H1 (cell line): ENCODE data around the gene CDHR2. TPM values are rescaled to one million over a fixed set of nuclear protein-coding genes. Genes with fewer than 3 reads are reported as not detected.

ENCODE experiments used
- CTCF ChIA-PET: fragments of 300-600 bp; sonication (Branson Sonifier 250); formaldehyde crosslinking; loops from one replicate; lab custom pipeline; 2021; ENCODE audit not compliant: partially characterized antibody; lab: Charles Lee
- POLR2A ChIA-PET: fragments of 300-600 bp; sonication (Branson Sonifier 250); formaldehyde crosslinking; loops from one replicate; lab custom pipeline; 2021; ENCODE audit warnings: inconsistent platforms; ENCODE audit not compliant: partially characterized antibody; lab: Charles Lee
- DNase-seq, 2 experiments: peaks; one replicate each; pipeline versions ENCODE4 v3.0.0 to v3.0.0-alpha.2; 2010 to 2022; ENCODE audit warnings: low spot score in 2 of 2, low read depth in 1 of 2, mixed read lengths in 1 of 2
- FAIRE-seq: peaks from 2 replicates; lab custom pipeline; 2011; peaks lifted over from hg19 to GRCh38; lab: Jason Lieb, UNC
- H2AFZ ChIP-seq: 2 replicates; pipeline ENCODE4 v1.8.1; 2012; ENCODE audit warnings: low read length, inconsistent platforms
- H2AK5ac ChIP-seq: 2 replicates; pipeline ENCODE4 v1.6.1; 2013; ENCODE audit warnings: low read depth, low read length
- H2BK120ac ChIP-seq: replicated peaks from 2 replicates; pipeline ENCODE3; 2013; ENCODE audit warnings: low read depth, low read length, inconsistent platforms
- H2BK12ac ChIP-seq: 2 replicates; pipeline ENCODE4 v1.6.1; 2013; ENCODE audit warnings: low read depth, low read length
- H2BK15ac ChIP-seq: 2 replicates; pipeline ENCODE4 v1.6.1; 2013; ENCODE audit warnings: low read length
- H2BK20ac ChIP-seq: 2 replicates; pipeline ENCODE4 v1.6.1; 2013; ENCODE audit warnings: low read length
- H2BK5ac ChIP-seq: 2 replicates; pipeline ENCODE4 v1.6.1; 2013; ENCODE audit warnings: low read depth, low read length
- H3K14ac ChIP-seq: 2 replicates; pipeline ENCODE4 v1.6.1; 2013; ENCODE audit warnings: inconsistent platforms; ENCODE audit not compliant: insufficient read length
- H3K18ac ChIP-seq: 2 replicates; pipeline ENCODE4 v1.6.1; 2013; ENCODE audit warnings: low read length; ENCODE audit errors: extremely low read depth
- H3K23ac ChIP-seq: 2 replicates; pipeline ENCODE4 v1.6.1; 2013; ENCODE audit warnings: inconsistent platforms; ENCODE audit not compliant: insufficient read length
- H3K23me2 ChIP-seq: 2 replicates; pipeline ENCODE4 v1.6.1; 2013; ENCODE audit warnings: low read depth, low read length
- H3K27ac ChIP-seq: 2 replicates; pipeline ENCODE4 v1.6.1; 2011; ENCODE audit warnings: low read depth, low read length, inconsistent platforms
- H3K27me3 ChIP-seq, 4 experiments: replicated peaks in 1 of 4; 1 replicate in 1 of 4; 2 replicates in 3 of 4; pipeline versions ENCODE4 v1.6.1 to v1.8.1; 2011 to 2013; ENCODE audit warnings: low read length in 3 of 4, mild to moderate bottlenecking in 3 of 4, inconsistent platforms in 2 of 4, mixed read lengths in 2 of 4, moderate library complexity in 1 of 4; ENCODE audit not compliant: control insufficient read depth in 3 of 4, insufficient read depth in 3 of 4; ENCODE audit errors: extremely low read depth in 1 of 4
- H3K36me3 ChIP-seq, 4 experiments: 2 replicates each; pipeline versions ENCODE4 v1.6.1 to v1.8.1; 2011 to 2013; ENCODE audit warnings: mild to moderate bottlenecking in 4 of 4, low read length in 3 of 4, moderate library complexity in 2 of 4, control low read depth in 1 of 4, inconsistent platforms in 1 of 4; ENCODE audit not compliant: insufficient read depth in 4 of 4, control insufficient read depth in 2 of 4
- H3K4ac ChIP-seq: replicated peaks from 2 replicates; pipeline ENCODE3; 2013; ENCODE audit warnings: low read length, low read depth, mixed read lengths, inconsistent platforms; ENCODE audit not compliant: insufficient read length
- H3K4me1 ChIP-seq, 4 experiments: replicated peaks in 1 of 4; 1 replicate in 1 of 4; 2 replicates in 3 of 4; pipeline versions ENCODE4 v1.6.1 to v1.8.1; 2011 to 2013; ENCODE audit warnings: low read length in 3 of 4, inconsistent platforms in 2 of 4, mixed read lengths in 1 of 4; ENCODE audit not compliant: insufficient read depth in 4 of 4, control insufficient read depth in 3 of 4
- H3K4me2 ChIP-seq, 2 experiments: 2 replicates each; pipeline versions ENCODE4 v1.6.1 to v1.8.1; 2011 to 2013; ENCODE audit warnings: low read depth in 2 of 2, low read length in 2 of 2, control low read depth in 1 of 2, inconsistent platforms in 1 of 2, mild to moderate bottlenecking in 1 of 2; ENCODE audit not compliant: insufficient read depth in 1 of 2
- H3K4me3 ChIP-seq, 4 experiments: fragments of 200-600, 300-600 bp in 1 of 4; sonication (generic), shearing (Covaris generic), sonication (Bioruptor Twin) in 1 of 4; 2 replicates each; pipeline versions ENCODE4 v1.5.1 to v1.8.1; 2011 to 2016; ENCODE audit warnings: low read length in 4 of 4, low read depth in 3 of 4, control low read depth in 2 of 4, inconsistent platforms in 2 of 4, mild to moderate bottlenecking in 2 of 4, mixed read lengths in 1 of 4, moderate library complexity in 1 of 4; ENCODE audit not compliant: insufficient read depth in 2 of 4; ENCODE audit errors: extremely low read depth in 1 of 4
- H3K56ac ChIP-seq: replicated peaks from 2 replicates; pipeline ENCODE3; 2013; ENCODE audit warnings: low read depth, mild to moderate bottlenecking, mixed read lengths, low read length, inconsistent platforms; ENCODE audit not compliant: insufficient read length
- H3K79me1 ChIP-seq: 2 replicates; pipeline ENCODE4 v1.6.1; 2013; ENCODE audit warnings: low read depth, low read length, control low read depth
- H3K79me2 ChIP-seq, 2 experiments: 2 replicates each; pipeline versions ENCODE4 v1.6.1 to v1.8.1; 2012 to 2013; ENCODE audit warnings: low read length in 2 of 2, mild to moderate bottlenecking in 2 of 2, inconsistent platforms in 1 of 2; ENCODE audit not compliant: insufficient read depth in 2 of 2, control insufficient read depth in 1 of 2
- H3K9ac ChIP-seq, 4 experiments: replicated peaks in 1 of 4; 1 replicate in 1 of 4; 2 replicates in 3 of 4; pipeline versions ENCODE4 v1.6.1 to v1.8.1; 2011 to 2013; ENCODE audit warnings: low read depth in 3 of 4, low read length in 3 of 4, control low read depth in 2 of 4, mild to moderate bottlenecking in 2 of 4, moderate library complexity in 2 of 4, inconsistent platforms in 1 of 4; ENCODE audit errors: extremely low read depth in 1 of 4
- H3K9me3 ChIP-seq, 2 experiments: 2 replicates each; pipeline versions ENCODE4 v1.6.1 to v1.8.1; 2012 to 2013; ENCODE audit warnings: mild to moderate bottlenecking in 2 of 2, moderate library complexity in 2 of 2, control low read depth in 1 of 2, inconsistent platforms in 1 of 2, low read depth in 1 of 2, low read length in 1 of 2, mixed read lengths in 1 of 2; ENCODE audit not compliant: insufficient read depth in 2 of 2
- H4K20me1 ChIP-seq, 2 experiments: replicated peaks in 1 of 2; 2 replicates each; pipeline versions ENCODE3 to v1.8.1; 2011 to 2013; ENCODE audit warnings: inconsistent platforms in 2 of 2, low read length in 2 of 2, mild to moderate bottlenecking in 1 of 2; ENCODE audit not compliant: insufficient read depth in 2 of 2, control insufficient read depth in 1 of 2
- H4K5ac ChIP-seq: 2 replicates; pipeline ENCODE4 v1.6.1; 2013; ENCODE audit warnings: low read length, low read depth, mixed read lengths, inconsistent platforms; ENCODE audit not compliant: insufficient read length
- H4K8ac ChIP-seq: 2 replicates; pipeline ENCODE4 v1.8.0; 2013; ENCODE audit warnings: mild to moderate bottlenecking, moderate library complexity, low read length, inconsistent platforms; ENCODE audit not compliant: insufficient read depth; ENCODE audit errors: extremely low read depth
- H4K91ac ChIP-seq: replicated peaks from 2 replicates; pipeline ENCODE3; 2013; ENCODE audit warnings: low read length, mixed read lengths, inconsistent platforms; ENCODE audit not compliant: insufficient read length
- EP300 ChIP-seq, 2 experiments: IDR thresholded peaks; 1 replicate in 1 of 2; 2 replicates in 1 of 2; pipeline ENCODE4 v1.6.1; 2011 to 2012; ENCODE audit warnings: low read depth in 2 of 2, low read length in 2 of 2, mild to moderate bottlenecking in 2 of 2, borderline replicate concordance in 1 of 2, inconsistent platforms in 1 of 2, moderate library complexity in 1 of 2
- RAD21 ChIP-seq, 2 experiments: IDR thresholded peaks in 1 of 2; conservative IDR thresholded peaks in 1 of 2; 2 replicates each; pipeline ENCODE4 v1.6.1; 2011; ENCODE audit warnings: low read depth in 2 of 2, low read length in 2 of 2, improper control_type of control experiment in 1 of 2, inconsistent platforms in 1 of 2, mild to moderate bottlenecking in 1 of 2, moderate library complexity in 1 of 2
- RXRA ChIP-seq: IDR thresholded peaks from 2 replicates; pipeline ENCODE4 v1.6.1; 2011; ENCODE audit warnings: low read depth, mild to moderate bottlenecking, low read length, moderate library complexity; ENCODE audit not compliant: insufficient read depth
- WGBS, 2 experiments: shearing (Covaris generic) in 1 of 2; methylation state at CpG; one replicate each; pipeline versions ENCODE4 v1.1.6 to v1.1.7; 2013 to 2015; ENCODE audit warnings: low lambda C conversion rate in 2 of 2, mixed read lengths in 2 of 2, inconsistent platforms in 1 of 2, low coverage in 1 of 2, missing lambda C conversion rate in 1 of 2; ENCODE audit not compliant: insufficient replicate concordance in 2 of 2, insufficient coverage in 1 of 2, insufficient read length in 1 of 2; ENCODE audit errors: extremely low coverage in 1 of 2, missing lambda C conversion rate in 1 of 2; 5-methylcytosine and 5-hydroxymethylcytosine counted together
- polyA plus RNA-seq, 7 experiments: library from polyadenylated mRNA; depleted of rRNA in 3 of 7; stranded (reverse) in 5 of 7; unstranded in 2 of 7; fragments of >200 nt in 5 of 7; fragments of 200-250 nt in 2 of 7; gene quantifications; 1 replicate in 5 of 7; 2 replicates in 1 of 7; 4 replicates in 1 of 7; pipeline versions ENCODE4 v1.2.1 to v1.2.3, GENCODE V29; 2011 to 2013; ENCODE audit warnings: missing spikeins in 2 of 7, mixed read lengths in 2 of 7
- total RNA-seq: library from RNA; stranded (reverse); fragmentation: NEBNext Ultra II Directional; extraction: Animal tissue kit (Norgen Biotek cat#: 25700); gene quantifications from 2 replicates; pipeline ENCODE4 v1.2.1, GENCODE V29; 2021
- TF ChIP-seq, protein P1 (sequence below), 3 experiments: IDR thresholded peaks; 1 replicate in 2 of 3; 2 replicates in 1 of 3; pipeline versions ENCODE4 v1.5.1 to v1.6.1; 2011; ENCODE audit warnings: low read length in 3 of 3, mild to moderate bottlenecking in 3 of 3, inconsistent platforms in 2 of 3, low read depth in 1 of 3, moderate library complexity in 1 of 3; ENCODE audit not compliant: insufficient read depth in 1 of 3; ENCODE audit errors: control extremely low read depth in 1 of 3

The CDHR2 gene
- total and polyA plus RNA-seq, 2 of the 8 experiments (the other 6 are each of a cell fraction or from before 2014, with no cell fraction given) = 0.02 to 0.43 TPM

DNA sequence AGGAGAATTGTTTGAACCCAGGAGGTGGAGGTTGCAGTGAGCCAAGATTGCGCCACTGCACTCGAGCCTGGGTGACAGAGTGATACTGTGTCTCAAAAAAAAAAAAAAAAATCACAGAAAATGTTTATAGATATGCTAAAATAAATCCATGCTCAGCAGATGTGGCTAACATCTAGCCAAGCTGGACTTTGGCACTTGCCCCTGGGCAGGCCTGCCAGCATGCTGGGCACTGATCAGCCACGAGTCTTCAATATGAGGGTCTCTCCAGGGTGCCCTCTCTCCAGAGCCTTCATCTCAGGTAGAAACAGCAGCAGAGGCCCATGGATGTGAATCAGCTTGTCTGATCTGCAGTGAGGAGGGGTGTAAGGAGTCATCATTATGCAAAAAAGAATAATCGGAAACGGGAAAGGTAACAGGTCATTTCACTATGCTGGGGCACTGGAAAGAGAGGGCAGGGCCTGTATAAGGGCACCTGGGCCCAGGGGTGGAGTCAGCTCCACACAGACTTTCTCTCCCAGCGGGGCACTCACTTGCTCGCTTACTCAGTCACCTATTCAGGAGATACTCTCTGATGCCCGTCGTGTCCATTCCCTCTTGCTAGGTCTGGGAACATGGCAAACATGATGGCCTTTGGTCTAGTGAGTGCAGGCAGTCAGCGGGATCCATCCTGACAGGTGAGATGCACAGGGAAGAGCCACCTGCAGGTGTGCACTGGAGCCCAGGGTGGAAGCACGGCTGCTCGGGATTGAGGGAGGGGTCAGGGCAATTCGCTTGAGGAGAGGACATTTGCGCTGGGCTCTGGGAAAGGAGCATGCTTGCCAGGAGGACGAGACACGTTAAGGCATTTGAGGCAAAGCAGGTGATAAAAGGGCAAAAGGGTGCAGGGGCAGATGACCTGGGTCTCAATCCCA lies 29.1 kb upstream of the CDHR2 start:
- no peaks in the 10 kb centered on the region for H3K23me2 ChIP-seq
- H3K4me2 ChIP-seq = no peak overlapping the region
- no peak for FAIRE-seq
- CTCF ChIA-PET = interaction anchor here (1.1 to 1.5 kb wide), 2 partner anchors 8 to 12 kb away, joined by 3 to 5 read pairs; no protein-coding TSS in a partner anchor
- no peak overlapping the region for H2BK120ac ChIP-seq
- DNase-seq = peak in 1 of 2 experiments; percentile 49
- TF ChIP-seq RAD21 (IDR thresholded peaks at IDR 0.05 in 1 of 2, conservative IDR thresholded peaks at IDR 0.05 in 1 of 2; ENCODE audit: low read depth in 2 of 2, low read length in 2 of 2) (peak in 1 of 2 experiments; percentile 4; a peak in 1 of 4 replicates), EP300 (IDR thresholded peaks at IDR 0.05; ENCODE audit: borderline replicate concordance in 1 of 2, low read depth in 2 of 2, low read length in 2 of 2) (no peak), RXRA (no peak)
- TF ChIP-seq, protein P1, sequence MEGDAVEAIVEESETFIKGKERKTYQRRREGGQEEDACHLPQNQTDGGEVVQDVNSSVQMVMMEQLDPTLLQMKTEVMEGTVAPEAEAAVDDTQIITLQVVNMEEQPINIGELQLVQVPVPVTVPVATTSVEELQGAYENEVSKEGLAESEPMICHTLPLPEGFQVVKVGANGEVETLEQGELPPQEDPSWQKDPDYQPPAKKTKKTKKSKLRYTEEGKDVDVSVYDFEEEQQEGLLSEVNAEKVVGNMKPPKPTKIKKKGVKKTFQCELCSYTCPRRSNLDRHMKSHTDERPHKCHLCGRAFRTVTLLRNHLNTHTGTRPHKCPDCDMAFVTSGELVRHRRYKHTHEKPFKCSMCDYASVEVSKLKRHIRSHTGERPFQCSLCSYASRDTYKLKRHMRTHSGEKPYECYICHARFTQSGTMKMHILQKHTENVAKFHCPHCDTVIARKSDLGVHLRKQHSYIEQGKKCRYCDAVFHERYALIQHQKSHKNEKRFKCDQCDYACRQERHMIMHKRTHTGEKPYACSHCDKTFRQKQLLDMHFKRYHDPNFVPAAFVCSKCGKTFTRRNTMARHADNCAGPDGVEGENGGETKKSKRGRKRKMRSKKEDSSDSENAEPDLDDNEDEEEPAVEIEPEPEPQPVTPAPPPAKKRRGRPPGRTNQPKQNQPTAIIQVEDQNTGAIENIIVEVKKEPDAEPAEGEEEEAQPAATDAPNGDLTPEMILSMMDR (IDR thresholded peaks at IDR 0.05; ENCODE audit: control extremely low read depth in 1 of 3, insufficient read depth in 1 of 3, low read depth in 1 of 3, low read length in 3 of 3) = peak in 1 of 3 experiments; percentile 22; a peak in 2 of 4 replicates
- TF ChIP-seq, all 59 proteins: peak for 2
- Histone ChIP-seq H4K8ac (no peak overlapping the region), H2AK5ac (no peak overlapping the region), H3K14ac (no peak overlapping the region), H4K5ac (no peak overlapping the region), H3K56ac (no peak overlapping the region), H3K27ac (no peak overlapping the region), H2BK12ac (no peak overlapping the region), H4K20me1 (no peaks in the 10 kb centered on the region), H3K4me1 (no peaks in the 10 kb centered on the region; a peak in 1 of 7 replicates), H4K91ac (no peak overlapping the region), H3K18ac (no peak overlapping the region), H3K27me3 (no peaks in the 10 kb centered on the region; a peak in 2 of 7 replicates), H2AFZ (no peak overlapping the region), H3K23ac (no peak overlapping the region), H2BK20ac (no peak overlapping the region), H3K79me2 (no peaks in the 10 kb centered on the region), H3K9ac (no peak overlapping the region), H3K9me3 (no peaks in the 10 kb centered on the region), H3K4me3 (no peak overlapping the region), H3K4ac (no peak overlapping the region), H2BK5ac (no peak overlapping the region), H3K36me3 (no peaks in the 10 kb centered on the region), H3K79me1 (no peaks in the 10 kb centered on the region), H2BK15ac (no peak overlapping the region)
- WGBS, 2 experiments = 85% methylated on average over 16 of the region's 16 CpGs; no CpG with 5 or more reads in 1 of the 2 experiments
- POLR2A ChIA-PET = interaction anchor here (0.6 to 26.0 kb wide), 2 partner anchors 17 to 85 kb away, joined by 3 to 458 read pairs; partner anchors contain the start of gene RNF44
